Sciatic nerve (tissue), 2 donors: ENCODE measurements around the gene SHROOM3. TPM values are rescaled to one million over a fixed set of nuclear protein-coding genes. Genes with fewer than 3 reads are reported as not detected.

Experiments used
- ATAC-seq: fragments of 200-7000 bp; cut with Tn5 transposase; one replicate; pipeline ENCODE4 v1.9.1; 2020; ENCODE audit warnings: mild to moderate bottlenecking, moderate library complexity
- DNase-seq: peaks from one replicate; pipeline ENCODE4 v3.0.0-alpha.2; 2020; ENCODE audit warnings: low spot score
- intact Hi-C: fragments of 100-400 bp; cut with DNase I; formaldehyde crosslinking; loops from one replicate; pipeline ENCODE4 v1.14.2; 2022
- total RNA-seq: library from RNA; stranded (reverse); fragmentation: NEBNext Ultra II Directional; extraction: Animal tissue kit (Norgen Biotek cat#: 25700); gene quantifications from one replicate; pipeline ENCODE4 v1.2.1, GENCODE V29; 2021
- donor health status: DM: no; HTN: no; CAD: no.
- donor health status: DM: no; HTN: no; CAD: no.

SHROOM3 gene
- total RNA-seq, 1 donor from 2014 or later, result 46.2 TPM

DNA sequence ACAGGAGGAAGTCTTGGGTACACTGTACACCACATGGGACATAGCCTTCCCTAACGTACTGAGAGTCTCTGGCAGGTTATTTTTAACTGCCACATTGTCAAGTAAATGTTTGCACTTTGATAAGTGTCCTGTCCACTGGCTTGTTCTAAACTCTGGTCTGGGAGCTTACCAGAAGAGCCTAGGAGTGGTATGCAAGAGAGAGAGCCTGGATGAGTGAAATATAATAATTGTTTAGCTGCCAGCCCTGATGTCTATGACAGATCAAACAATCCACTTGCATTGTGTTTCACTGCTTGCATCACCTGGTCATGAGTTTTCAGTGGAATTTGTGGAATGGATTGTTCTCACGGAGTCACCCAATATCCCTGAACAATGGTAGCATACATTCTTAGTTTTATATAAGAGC is 91.6 kb downstream of the SHROOM3 start:
- intact Hi-C loops, result loop anchor here (10.0 kb wide), 1 partner anchor 228 kb away; no protein-coding TSS in a partner anchor
- DNase-seq, result no peak
- ATAC-seq, result no peak

DNA sequence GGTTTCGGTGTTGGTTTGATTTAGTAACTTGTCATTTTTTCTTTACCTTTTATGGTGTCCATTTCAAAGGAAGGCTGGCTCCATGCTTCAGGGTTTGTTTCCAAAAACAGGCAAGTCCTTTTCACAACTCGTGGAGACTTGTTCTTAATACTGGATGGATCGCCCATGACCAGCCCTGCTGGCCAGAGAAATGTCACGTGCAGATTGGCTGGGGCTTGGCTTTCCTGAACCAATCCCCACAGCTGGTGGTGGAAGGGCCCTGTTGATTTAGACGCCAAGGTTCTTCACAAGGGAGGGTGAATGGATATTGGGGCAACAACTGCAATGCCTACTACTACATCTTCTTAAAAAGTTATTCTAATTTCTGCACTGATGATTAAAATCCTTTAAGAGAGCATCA is 92.6 kb downstream of the SHROOM3 start:
- intact Hi-C loops, result loop anchor here (10.0 kb wide), 1 partner anchor 227 kb away; no protein-coding TSS in a partner anchor
- ATAC-seq, result no peak
- DNase-seq, result no peak

DNA sequence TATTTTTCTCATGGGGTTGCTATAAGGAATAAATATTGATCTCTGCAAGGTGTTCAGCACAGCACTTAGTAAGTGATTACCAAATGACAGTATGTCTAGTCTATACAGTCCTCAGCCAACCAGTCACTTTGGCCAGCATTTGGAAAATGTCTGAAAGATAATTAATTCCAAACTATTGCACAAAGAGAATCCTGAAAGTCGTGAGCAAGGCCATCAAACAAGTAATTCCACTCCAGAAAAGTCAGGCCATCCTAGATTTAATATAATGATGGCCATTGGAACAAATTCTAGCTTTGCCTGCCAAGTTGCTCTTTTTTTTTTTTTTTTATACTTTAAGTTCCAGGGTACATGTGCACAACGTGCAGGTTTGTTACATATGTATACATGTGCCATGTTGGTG is 96.6 kb downstream of the SHROOM3 start:
- intact Hi-C loops, result no loop called here
- DNase-seq, result no peak
- ATAC-seq, result no peak

DNA sequence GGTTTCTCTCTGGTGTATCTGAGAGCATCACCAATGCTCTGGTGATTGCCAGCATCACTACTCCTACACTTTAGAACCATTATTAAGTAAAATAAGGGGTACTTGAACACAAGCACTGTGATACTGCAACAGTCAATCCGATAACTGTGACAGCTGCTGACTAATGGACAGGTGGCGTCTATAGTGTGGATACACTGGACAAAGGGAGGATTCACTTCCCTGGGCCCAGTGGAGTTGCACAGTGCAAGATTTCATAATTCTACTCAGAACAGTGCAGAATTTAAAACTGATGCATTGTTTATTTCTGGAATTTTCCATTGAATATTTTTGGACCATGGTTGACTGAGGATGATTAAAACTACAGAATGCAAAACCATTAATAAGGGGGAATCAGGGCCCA is 97.8 kb downstream of the SHROOM3 start:
- no peak for DNase-seq
- intact Hi-C loops, result no loop called here
- ATAC-seq, result peak; percentile 55

DNA sequence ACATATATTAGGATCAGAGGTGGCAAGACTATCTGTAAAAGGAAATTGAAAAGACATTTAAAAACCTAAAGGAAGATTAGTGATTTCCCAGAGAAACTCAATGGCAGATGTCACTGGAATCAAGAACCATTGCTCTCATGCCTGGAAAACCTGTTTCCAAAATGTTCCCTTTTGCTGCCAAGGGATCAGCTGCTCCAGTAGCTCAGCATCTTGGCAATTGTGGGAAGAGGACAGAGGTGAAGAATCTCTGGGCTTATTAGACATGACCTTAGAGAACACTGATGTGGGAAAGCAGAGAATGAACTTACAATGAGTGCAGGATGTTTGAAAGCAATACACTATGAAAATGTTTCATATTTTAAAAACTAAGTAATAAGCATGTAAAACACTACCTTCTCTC is 98.3 kb downstream of the SHROOM3 start:
- intact Hi-C loops, result no loop called here
- peak; percentile 82 for ATAC-seq
- DNase-seq, result no peak

DNA sequence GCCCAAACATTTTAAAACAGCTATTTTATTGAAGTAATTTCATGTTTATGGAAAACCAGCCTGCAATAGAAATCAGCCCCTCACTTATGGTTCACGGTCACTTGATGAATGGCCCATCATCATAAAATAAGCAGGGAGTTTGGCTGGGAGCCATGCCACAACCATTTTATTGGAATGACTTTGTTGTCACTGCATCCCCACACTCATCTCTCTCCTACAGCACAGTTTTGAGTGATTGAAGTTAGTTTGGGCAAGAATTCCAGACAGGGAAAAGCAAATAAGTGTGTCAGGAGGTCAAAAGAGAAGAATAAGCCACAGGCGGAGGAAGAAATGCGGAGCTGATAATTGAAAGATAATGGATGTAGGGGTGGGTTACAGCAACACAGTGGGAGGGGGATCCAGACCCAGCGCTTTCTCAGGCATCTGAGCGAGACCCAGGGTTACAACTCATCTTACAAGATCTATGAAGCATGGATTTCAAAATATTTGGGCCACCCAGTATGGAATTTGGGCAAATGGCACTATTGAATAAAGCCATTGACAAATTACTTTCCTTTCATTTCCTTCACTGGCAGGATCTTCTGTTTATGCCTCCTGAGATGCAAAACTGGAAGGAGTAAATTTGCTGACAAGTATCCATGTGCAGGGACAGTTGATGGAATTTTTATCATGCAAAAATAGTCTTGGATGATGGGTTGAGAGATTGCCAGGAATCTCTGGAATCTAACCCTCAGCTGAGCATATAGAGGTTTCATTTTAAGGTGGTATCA is 100.8 kb downstream of the SHROOM3 start:
- ATAC-seq, result no peak

DNA sequence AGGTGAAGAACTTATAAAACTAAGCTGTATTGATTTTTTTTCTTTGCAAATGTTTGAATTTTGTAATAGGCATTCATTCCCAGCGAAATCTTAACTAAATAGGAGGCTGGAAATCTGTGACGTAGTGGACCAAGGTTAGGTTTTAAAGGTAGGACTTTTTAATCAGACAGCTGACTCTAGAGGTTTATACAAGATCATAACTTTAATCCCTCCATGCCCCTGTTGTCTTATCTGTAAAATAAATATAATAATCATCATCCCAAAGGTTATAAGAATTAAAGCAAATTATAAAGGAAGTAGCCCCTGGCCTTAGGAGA is 101.3 kb downstream of the SHROOM3 start:
- no peak for ATAC-seq

More for the DNA sequence above, 100.8 kb downstream of the SHROOM3 start:
- DNase-seq, result no peak
- intact Hi-C loops, result no loop called here

DNA sequence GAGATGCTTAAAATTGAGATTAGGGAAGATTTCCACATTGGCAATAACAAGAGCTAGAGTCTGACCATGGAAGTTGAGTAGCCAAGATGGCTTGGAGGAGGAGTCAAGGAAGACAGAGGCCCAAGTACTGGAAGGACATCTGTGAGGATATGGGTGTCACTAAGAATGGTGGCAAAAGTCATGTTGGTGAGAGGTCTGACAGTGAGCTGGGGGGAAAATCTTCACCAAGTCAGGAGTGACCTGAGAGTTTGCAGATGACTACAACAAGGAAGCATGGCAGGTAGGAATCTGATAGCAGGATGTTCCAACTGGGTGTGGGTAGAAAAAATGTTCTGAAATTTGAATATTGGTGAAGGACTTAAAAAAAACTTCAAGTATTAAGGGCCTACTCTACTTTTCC is 103.3 kb downstream of the SHROOM3 start:
- intact Hi-C loops, result no loop called here
- no peak for DNase-seq
- ATAC-seq, result no peak

More for the DNA sequence above, 101.3 kb downstream of the SHROOM3 start:
- no peak for DNase-seq
- intact Hi-C loops, result no loop called here

DNA sequence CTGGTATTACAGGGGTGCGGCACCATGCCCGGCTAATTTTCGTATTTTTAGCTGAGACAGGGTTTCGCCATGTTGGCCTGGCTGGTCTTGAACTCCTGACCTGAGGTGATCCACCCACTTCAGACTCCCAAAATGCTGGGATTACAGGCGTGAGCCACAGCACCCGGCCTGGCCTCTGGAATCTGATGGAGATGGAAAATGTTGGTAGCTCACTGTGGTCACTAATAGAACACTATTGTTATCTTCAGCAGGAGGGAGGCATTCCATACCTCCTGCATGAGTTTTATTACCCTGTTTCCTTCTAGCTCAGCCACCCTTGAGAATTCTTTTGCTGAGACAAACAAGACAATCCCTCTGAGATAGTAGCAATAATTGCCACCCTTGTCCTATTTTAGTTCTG is 105.0 kb downstream of the SHROOM3 start:
- ATAC-seq (no peak), DNase-seq (no peak)
- intact Hi-C loops, result no loop called here

DNA sequence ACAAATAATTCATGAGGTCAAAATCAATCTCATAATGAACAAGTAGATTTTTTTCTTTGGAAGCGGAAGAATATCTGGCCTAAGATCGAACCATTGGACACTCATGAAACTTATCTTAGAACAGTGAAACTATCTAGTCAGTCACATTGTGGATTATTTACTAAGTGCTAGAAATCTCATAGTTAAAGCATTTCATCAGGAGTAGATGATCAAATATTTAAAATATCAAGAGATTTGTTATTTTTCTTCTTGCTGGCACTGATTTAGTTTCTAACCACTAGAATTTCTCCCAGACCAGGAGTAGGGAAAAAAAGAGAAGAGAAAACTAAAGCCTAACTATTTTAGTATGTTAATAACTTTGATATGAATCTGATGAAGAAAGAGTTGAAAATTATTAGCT is 105.5 kb downstream of the SHROOM3 start:
- intact Hi-C loops, result no loop called here
- ATAC-seq, result no peak
- DNase-seq, result no peak

DNA sequence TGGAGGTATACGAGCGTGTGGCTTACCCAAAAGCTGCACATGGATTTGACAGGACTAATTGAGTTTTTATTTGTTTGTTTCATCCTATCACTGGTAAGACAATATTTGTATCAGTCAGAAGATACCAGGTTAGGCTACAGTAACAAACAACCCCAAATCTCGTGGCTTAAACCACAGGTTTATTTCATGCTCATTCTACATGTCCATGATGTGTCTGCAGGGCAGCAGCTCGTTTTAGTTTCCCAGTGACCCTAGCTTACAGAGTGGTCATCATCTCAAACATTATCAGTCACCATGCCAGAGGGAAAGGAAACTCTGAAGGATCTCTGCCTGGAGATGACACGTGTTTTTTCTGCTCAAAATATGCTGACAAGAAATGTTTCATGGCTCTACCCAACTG is 108.3 kb downstream of the SHROOM3 start:
- intact Hi-C loops, result no loop called here
- no peak for DNase-seq
- ATAC-seq, result no peak

DNA sequence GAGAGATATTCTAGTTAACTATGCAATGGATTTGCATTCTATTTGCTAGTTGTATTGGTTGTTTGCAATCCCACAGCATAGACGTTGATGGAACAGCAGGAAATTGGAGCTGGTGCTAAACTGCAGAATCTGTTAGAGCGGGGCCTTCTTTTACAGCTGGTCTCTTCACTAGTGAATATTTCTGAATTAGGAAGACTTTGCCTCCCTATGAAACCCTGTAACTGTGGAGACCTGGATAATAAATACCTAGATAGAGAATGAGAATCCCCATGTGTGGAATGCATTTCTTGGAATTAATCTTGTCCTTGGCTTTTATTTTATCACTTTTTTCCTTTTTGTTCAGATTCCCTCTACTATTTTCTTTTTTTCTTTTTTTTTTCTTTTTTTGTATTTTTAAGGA is 109.7 kb downstream of the SHROOM3 start:
- intact Hi-C loops, result no loop called here
- ATAC-seq (no peak), DNase-seq (no peak)

DNA sequence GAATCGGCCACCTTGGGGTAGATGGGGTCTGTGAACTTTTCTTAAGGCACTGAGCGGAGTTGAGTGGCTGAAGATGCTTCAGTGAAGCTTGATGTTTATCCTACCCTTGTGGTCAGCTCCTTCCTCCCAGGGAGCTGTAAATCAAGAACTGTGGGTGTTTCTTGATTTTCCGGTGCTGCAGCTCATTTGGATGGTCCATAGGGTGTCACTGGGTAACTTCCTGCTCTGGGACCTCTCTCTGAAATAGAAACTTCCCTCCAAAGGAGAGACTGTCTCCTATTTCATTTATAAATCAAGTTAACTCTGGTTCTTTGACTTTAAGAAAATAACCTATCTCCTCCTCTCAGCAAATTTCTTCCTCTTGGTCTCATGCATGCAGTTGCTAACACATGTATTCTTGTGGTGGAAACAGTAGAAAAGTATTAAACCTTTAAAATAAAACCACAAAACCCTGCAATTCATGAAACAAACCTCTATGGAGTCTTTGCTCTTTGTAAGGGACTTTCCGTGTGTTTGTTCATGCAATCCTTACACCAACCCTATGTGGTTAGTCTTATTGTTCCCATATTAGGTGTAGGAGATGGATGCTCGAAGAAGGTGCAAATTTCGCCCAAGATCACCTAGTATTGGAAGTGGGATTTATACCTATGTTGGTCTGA is 110.3 kb downstream of the SHROOM3 start:
- DNase-seq, result no peak
- intact Hi-C loops, result no loop called here
- ATAC-seq, result no peak

DNA sequence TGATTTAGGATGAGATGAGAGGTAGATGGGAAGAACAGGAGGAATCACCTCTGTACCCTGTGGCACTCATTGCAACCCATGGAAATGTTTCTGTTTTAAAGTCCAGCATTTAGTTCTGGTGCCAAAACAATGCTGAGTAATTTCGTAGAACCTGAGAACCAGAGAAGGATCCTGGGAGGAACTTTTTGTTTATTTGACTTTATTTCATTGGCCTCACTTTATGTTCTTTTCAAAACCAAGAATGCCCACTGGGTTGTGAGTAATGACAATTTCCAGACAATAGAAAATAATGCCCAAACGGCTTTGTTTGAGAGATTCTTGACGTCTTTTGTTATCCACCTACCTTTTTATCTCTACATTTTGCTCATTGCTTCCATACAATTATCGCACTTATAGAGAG is 111.3 kb downstream of the SHROOM3 start:
- DNase-seq (no peak), ATAC-seq (no peak)
- intact Hi-C loops, result no loop called here

DNA sequence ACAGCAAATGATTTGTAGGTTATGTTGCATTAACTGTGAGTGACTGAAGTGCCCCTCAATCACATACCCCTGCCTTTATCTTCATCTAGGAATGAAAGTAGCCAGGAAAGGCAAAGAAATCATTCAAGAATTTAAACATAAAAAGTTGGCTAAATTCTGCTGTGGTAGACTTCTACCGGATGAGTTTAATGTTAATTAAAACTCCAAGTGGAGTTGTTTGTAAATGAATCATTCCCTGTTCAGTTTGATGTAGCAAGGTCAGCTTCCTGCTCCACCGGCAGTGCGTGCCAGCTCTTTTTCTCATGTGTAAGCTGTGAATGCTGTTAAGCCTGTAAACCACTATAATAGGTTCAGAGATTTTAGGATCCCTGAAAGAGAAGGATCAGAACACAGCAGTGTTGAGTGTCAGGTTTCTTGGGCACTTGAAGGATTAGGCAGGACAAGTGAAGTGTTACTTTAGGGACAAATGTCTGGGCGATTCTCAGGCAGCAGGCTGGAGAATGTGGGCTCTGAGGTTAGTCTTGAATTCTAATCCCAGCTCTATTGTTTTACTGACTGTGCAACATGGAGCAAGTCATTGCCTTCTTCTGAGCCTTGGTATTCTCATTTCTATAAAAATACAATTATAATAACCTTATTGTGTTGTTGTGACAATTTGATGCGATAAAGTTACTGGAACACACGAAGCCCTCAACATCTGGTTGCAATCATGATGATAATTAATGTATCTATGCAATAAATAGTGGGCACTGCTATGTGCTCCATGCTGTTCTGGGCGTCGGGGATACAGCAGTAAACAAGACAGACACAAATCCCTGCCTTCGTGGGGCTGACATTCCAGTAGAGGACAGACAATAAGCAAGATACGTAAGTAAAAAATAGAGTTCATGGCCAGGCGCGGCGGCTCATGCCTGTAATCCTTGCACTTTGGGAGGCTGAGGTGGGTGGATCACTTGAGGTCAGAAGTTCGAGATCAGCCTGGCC is 112.0 kb downstream of the SHROOM3 start:
- intact Hi-C loops, result no loop called here
- DNase-seq (no peak), ATAC-seq (peak; percentile 37)

DNA sequence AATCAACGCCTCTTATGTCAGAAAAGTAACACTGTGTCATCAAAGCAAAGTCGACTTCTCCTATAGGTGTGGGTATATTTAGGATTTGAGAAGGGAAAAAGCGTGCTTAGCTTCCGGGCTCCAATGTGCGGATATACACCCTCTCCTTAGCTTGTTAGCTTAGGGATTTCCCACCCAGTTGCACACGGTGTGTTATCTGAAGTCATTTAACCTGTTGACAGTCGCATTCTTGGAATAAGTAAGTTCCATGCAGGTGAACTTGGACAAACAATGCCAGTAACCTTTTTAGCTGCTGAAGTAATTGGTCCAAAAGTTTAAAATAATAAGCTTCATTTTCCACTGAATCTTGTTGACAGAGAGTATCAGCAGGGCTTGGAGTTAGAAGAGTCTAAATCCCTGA is 113.7 kb downstream of the SHROOM3 start:
- intact Hi-C loops, result no loop called here
- ATAC-seq (no peak), DNase-seq (no peak)

DNA sequence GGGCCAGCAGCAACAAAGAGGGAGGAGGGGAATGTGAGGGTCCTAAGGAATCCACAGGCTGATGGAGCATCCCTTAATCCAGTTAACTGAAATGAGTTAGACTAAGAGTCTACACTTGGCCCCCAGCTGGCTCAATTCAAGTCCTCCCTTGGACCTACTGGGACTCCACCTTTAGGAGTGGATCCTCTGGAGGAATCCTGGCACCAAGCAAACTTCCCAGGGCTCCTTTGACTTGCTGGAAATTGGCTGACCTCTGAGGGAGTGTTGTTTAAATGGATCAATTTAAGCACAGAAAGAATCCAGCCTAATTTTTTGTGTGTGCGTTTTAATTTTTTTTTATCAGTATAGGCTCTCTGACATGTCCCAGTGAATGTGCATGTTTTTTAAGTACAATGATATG is 114.7 kb downstream of the SHROOM3 start:
- intact Hi-C loops, result no loop called here
- ATAC-seq (no peak), DNase-seq (no peak)

DNA sequence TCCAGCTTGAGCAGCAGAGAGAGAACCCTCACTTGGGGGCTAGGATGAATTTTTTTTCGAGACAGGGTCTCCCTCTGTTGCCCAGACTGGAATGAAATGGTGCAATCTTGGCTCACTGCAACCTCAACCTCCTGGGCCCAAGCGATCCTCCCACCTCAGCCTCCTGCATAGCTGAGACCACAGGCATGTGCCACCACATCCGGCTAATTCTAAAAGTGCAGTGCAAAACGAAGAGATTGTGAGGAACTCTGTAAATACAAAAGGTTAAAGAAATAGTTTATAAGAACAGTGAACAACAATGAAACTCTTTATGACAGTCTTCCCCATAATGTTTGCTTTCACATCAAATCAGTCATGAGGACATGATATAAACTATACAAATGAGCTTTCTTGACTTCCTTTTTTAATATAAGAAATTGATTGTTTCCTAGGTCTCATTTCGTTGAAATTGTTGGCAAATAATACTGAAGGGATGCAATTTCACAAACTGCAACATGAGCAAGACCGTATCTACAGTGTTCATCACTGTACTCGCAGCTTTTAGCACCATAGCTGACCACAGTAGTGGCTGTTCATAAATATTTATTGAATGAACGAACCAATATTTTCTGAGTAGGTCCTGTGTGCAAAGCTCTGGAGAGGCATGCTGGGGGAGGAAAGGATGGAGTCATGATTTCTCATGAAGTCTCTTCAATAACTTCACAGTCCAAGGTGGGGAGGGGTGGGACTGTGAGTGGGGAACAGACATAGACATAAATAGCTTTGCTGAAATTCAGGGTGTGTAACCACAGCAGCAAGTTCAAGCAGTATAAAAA is 116.1 kb downstream of the SHROOM3 start:
- no peak for ATAC-seq
- no peak for DNase-seq
- intact Hi-C loops, result no loop called here

DNA sequence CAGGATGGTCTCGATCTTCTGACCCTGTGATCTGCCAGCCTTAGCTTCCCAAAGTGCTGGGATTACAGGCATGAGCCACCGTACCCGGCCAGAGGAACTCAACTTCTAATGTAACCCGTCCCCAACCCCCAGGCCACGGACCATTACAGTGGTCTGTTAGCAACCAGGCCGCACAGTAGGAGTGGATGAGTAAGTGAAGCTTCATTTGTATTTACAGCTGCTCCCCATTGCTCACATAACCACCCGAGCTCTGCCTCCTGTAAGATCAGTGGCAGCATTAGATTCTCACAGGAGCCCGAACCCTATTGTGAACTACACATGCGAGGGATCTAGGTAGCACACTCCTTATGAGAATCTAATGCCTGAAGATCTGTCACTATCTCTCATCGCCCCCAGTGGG is 119.6 kb downstream of the SHROOM3 start:
- ATAC-seq (no peak), DNase-seq (no peak)
- intact Hi-C loops, result no loop called here
